ENCODE data around the gene CASKIN1.

CASKIN1 gene

GRCh38 chr16:2232094-2232990 lies 35.9 kb upstream of the CASKIN1 start:
- DNase-seq (ENCODE audit: low spot score), result no peak

- DNase-seq (ENCODE audit: low spot score), result no peak
These were observed 34.9 kb upstream of the CASKIN1 start for GRCh38 chr16:2231016-2231931.

GRCh38 chr16:2230376-2230775 lies 34.0 kb upstream of the CASKIN1 start:
- DNase-seq (ENCODE audit: low spot score), result no peak

GRCh38 chr16:2229632-2230250 lies 33.3 kb upstream of the CASKIN1 start:
- no peak for DNase-seq (ENCODE audit: low spot score)

GRCh38 chr16:2229091-2229490 lies 32.7 kb upstream of the CASKIN1 start:
- no peak for DNase-seq (ENCODE audit: low spot score)

- no peak for DNase-seq (ENCODE audit: low spot score)
These were observed 31.9 kb upstream of the CASKIN1 start for GRCh38 chr16:2228161-2228824.

GRCh38 chr16:2226918-2227317 lies 30.5 kb upstream of the CASKIN1 start:
- DNase-seq (ENCODE audit: low spot score), result no peak

- DNase-seq (ENCODE audit: low spot score), result no peak
These were observed 29.9 kb upstream of the CASKIN1 start for GRCh38 chr16:2226245-2226793.

- peak; percentile 73 for DNase-seq (ENCODE audit: low spot score)
These were observed 27.6 kb upstream of the CASKIN1 start for GRCh38 chr16:2223942-2224486.

- peak; percentile 99 for DNase-seq (ENCODE audit: low spot score)
These were observed 27.0 kb upstream of the CASKIN1 start, which contains the start of gene E4F1 for GRCh38 chr16:2223221-2223941. E4F1 (plus strand) TSS chr16:2223591; CDS start chr16:2223614, 23 bp downstream.

GRCh38 chr16:2216330-2216729 lies 19.9 kb upstream of the CASKIN1 start:
- no peak for DNase-seq (ENCODE audit: low spot score)

GRCh38 chr16:2214719-2214968 lies 18.2 kb upstream of the CASKIN1 start, which contains the start of gene PGP:
PGP (minus strand) TSS chr16:2214840; CDS start chr16:2214777, 63 bp downstream.
- DNase-seq (ENCODE audit: low spot score), result no peak

GRCh38 chr16:2213817-2214718 lies 17.7 kb upstream of the CASKIN1 start:
- DNase-seq (ENCODE audit: low spot score), result no peak

GRCh38 chr16:2212362-2213324 lies 16.2 kb upstream of the CASKIN1 start:
- DNase-seq (ENCODE audit: low spot score), result no peak

- DNase-seq (ENCODE audit: low spot score), result no peak
These were observed 15.5 kb upstream of the CASKIN1 start for GRCh38 chr16:2211923-2212347.

- no peak for DNase-seq (ENCODE audit: low spot score)
These were observed 14.3 kb upstream of the CASKIN1 start, which contains the start of gene BRICD5 for GRCh38 chr16:2210386-2211365. BRICD5 (minus strand) TSS chr16:2210863; CDS start chr16:2210833, 30 bp downstream.

- DNase-seq (ENCODE audit: low spot score), result no peak
These were observed 13.6 kb upstream of the CASKIN1 start for GRCh38 chr16:2210009-2210332.

Data from GM03348 (cell line).